G401.6 (cell line): ENCODE measurements around the gene TMEM223.
"Not testable (repeated sequence)": the region's sequence is repeated elsewhere in the genome, so short reads cannot be mapped to it uniquely, and the experiment has no call there.

Source experiments
- FAIRE-seq: peaks from 2 replicates; lab custom pipeline; 2012; peaks lifted over from hg19 to GRCh38; lab: Jason Lieb, UNC

The TMEM223 gene, protein sequence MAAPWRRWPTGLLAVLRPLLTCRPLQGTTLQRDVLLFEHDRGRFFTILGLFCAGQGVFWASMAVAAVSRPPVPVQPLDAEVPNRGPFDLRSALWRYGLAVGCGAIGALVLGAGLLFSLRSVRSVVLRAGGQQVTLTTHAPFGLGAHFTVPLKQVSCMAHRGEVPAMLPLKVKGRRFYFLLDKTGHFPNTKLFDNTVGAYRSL

DNA sequence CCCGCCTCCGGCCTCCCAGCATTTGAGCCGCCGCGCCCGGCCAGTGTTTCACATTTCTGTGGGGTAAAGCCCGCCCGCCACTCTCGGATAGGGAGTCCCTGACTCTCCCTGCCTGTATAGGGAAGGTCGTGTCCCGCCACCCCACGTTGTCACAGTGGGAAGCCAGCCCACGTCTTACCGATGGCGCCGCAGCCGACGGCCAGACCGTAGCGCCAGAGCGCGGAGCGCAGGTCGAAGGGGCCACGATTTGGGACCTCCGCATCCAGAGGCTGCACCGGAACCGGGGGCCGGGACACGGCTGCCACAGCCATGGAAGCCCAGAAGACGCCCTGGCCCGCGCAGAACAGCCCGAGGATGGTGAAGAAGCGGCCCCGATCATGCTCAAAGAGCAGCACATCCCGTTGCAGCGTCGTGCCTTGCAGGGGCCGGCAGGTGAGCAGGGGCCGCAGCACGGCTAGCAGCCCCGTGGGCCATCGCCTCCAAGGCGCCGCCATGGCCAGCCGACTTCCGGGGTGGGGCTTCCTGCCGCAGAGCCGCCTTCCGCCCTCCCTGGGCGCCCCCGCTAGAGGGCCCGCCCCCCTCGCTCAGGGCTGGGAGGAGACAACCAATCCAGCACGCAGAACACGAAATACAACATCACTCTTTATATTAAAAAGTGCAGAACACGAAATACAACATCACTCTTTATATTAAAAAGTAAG, at the start of gene TMEM223:
Gene TMEM223 (minus strand): TSS at position 506 of the 701 bp plus-strand sequence. CDS start 12 bp downstream, at position 494.
- peak; percentile 28 for FAIRE-seq

DNA sequence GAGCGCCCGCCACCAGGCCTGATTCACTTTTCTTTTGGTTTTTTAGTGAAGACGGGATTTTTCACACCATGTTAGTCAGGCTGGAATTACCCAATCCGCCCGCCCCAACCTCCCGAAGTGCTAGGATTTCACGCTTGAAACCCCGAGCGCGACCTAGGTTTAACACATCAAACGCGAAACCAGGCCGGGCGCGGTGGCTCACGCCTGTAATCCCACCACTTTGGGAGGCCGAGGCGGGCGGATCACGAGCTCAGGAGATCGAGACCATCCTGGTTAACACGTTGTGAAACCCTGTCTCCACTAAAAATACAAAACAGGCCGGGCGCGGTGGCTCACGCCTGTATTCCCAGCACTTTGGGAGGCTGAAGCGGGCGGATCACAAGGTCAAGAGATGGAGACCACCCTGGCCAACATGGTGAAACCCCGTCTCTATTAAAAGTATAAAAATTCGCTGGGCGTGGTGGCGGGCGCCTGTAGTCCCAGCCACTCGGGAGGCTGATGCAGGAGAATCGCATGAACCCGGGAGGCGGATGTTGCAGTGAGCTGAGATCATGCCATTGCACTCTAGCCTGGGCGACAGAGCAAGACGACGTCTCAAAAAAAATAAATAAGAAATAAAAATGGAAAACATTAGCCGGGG, 49.0 kb upstream of the TMEM223 start:
- FAIRE-seq, result not testable (repeated sequence)

DNA sequence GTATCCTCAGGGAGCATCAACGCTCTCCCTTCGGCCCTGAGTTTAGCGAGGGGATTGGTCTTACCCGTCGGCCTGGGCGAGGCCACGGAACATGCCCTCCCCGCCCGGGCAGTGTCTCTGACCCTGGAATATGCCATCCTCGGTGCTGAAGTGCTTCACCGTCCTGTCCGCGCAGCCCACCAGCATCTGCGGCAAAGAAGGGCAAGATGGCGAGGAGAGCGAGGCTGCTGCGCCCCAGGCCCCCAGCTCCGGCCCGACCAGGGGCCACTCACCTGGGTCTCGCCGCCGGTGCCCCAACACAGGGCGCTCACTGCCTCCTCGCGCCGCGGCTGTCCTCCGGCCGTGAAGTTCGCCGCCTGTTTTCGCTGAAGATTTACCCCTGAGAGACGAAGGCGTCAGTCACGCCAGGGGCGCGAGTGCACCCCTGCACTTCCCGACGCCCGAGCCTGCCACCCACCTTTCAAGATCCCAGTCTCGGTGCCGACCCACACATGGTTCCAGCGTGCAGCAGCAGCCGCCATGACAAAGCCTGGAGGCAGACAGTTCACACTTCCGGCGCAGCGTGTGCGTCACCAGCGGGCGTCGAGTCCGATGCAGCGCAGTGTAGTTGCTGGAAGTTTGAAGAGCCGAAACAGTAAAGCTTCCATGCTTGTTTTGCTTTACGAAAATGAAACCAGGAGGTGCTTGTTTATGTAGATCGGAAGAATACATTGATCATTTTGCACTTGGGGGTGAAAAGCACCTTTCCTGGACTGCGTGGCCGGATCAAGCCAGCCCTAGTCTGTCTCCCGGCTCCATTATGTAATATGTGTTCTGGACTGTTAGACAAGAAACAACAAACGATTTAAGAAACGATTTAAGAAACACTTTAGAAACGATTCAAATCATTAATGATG, 47.5 kb upstream of the TMEM223 start, which contains the start of gene WDR74:
Gene WDR74 (minus strand): TSS at position 541 of the 896 bp plus-strand sequence. CDS start 20 bp downstream, at position 521.
- FAIRE-seq, result peak; percentile 50

DNA sequence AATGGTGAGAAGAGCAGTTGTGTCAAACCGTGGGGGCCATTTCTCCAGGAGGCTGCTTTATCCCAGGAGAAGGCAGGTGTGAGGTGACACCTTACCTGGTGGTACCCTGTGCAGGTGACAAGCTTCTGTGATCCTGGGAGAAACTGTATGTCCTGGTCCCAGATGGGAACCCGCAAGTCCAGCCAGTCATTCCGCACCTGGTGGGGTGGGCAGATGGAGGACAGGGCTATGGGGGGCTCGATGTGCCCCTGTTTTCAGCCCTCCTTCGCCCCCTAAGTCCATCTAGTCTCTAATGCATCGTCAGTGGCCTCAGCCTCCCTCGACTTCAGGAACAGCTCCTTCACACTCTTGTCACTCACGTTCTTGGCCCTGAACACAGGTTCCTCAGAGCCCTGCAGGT, 43.5 kb upstream of the TMEM223 start:
- FAIRE-seq, result no peak

DNA sequence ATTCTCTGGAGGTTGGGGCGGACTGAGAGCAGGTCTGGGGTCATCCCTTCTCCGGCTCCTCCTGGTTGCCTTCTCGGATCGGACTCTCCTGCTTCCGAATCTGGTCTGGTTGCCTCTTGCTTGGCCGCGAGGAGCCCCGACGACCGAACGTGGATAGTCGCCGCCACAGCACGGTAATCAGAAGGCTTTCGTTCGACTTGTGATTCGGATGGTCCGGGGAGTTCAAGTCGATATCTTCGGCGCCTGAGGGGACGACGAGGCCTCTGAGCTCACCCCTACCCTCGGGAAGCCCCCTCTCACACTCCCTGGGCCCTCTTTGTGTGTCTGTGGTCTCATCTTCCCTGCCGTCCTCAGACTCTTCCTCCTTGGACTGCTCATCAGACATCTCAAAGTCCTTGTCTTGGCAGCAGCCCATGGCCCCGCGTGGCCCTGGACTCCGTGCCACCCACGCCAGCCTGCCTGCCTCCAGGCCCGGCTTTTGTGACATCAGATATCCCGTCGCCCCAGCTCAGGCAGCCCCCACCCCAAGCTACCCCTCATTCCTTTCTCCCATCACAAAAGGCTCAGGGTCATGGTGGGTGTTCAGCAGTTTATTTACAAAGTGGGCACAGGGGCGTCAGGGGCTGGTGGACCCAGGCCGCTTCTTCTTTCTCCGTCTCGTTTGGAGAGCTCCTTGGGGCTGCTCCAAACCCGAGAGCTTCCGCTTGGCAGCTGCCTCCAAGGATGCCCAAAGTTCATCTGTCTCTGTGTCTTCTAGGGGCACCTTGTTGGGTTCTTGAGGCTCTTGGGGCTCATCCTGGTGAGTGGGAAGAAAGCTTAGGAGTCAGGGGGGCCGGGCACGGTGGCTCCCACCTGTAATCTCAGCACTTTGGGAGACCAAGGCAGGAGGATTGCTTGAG, 40.8 kb upstream of the TMEM223 start, which contains the start of gene TEX54:
Gene TEX54 (minus strand): TSS at position 506 of the 899 bp plus-strand sequence.
- FAIRE-seq, result no peak

DNA sequence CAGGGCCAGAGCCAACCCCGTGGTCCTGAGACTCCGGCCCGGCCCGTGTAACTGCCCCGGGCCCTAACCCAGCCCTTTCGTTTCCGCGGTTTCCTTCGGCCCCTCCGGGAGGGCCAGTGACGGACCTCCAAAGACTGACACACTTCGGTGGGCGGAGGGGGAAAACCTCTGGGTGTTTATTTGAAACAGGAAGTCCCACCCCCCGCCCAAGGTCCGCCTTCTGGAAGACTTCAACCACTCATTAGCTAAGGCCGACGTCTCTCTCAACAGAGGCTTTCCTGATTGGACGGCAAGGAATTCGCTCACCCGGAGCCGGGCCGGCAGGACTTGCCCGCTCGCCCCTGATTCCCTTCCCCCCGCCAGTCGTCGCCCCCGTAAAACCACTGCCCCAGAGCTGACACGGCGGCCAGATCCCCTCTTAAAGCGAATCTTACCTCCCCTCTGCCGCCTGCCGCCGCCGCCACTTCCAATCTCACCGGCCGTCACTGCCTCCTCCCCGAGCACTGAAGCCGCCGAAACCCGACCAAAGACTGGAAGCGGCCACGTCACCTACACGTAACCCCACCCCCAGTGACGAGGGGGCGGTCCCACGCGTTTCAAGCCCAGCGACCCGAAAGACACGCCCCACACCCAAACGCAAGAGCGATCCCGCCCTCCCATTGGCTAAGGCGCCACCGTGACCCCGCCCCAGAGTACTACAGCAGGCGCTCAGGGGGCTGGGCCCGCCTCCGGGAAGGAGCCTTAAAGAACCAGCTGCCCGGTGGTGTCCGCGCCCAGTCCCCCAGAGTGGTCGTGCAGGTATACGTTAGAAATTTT, 39.9 kb upstream of the TMEM223 start, which contains the start of gene STX5:
Gene STX5 (minus strand): TSS at position 532 of the 816 bp plus-strand sequence. CDS start 808 bp downstream, outside the sequence.
- FAIRE-seq, result peak; percentile 95

DNA sequence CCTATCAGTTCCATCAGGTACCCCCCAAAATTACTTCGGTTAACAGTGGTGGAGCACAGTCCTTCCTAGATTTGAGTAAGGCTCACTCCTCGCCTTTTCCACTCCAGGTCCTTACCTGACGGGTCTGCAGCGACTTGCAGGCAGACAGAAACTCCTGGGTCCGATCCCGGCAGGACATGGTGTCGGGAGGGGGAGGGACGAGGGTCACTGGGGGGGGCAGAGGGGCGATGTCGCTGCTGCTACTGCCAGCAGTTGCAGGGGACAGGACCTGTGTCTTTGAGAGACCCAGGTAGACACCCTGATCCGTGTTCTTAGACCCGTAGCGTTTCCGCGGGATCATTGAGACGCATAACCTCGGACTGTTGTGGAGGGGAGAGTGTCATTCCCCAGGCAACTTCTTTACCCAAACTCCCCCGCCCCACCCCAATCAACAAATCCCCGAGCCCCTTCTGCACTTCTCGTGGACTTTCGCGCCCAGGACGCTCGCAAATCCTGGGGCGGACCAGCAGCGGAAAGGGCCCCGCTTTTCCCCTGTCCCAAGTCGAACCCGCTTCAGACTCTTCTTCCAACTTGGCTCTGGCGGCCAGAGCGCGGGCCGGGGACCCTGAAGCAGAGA, 39.2 kb upstream of the TMEM223 start:
- FAIRE-seq, result no peak

DNA sequence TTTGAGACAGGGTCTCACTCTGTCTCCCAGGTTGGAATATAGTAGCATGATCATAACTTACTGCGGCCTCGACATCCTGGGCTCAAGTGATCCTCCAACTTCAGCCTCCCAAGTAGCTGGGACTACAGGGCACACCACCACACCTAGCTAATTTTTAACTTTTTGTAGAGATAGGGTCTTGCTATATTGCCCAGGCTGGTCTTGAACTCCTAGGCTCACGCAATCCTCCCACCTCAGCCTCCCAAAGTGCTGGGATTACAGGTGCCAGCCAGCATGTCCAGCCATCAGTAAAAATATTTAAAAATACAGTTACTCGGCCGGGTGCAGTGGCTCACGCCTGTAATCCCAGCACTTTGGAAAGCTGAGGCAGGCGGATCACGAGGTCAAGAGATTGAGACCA, 36.3 kb upstream of the TMEM223 start:
- FAIRE-seq, result not testable (repeated sequence)

DNA sequence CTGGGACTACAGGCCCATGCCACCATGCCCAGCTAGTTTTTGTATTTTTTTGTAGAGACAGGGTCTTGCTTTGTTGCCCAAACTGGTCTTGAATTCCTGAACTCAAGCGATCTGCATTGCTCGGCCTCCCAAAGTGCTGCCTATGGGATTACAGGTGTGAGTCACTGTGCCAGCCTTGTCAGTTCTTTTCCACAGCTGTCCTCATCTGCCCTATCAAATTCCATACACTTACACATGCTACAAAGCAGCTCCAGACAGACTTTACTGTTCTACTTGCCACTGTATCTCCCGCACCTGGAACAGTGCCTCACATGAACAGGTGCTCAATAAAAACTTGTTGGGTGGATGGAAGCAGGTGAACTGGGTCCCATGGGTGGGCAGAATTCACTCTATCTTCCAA, 31.9 kb upstream of the TMEM223 start:
- FAIRE-seq, result no peak

DNA sequence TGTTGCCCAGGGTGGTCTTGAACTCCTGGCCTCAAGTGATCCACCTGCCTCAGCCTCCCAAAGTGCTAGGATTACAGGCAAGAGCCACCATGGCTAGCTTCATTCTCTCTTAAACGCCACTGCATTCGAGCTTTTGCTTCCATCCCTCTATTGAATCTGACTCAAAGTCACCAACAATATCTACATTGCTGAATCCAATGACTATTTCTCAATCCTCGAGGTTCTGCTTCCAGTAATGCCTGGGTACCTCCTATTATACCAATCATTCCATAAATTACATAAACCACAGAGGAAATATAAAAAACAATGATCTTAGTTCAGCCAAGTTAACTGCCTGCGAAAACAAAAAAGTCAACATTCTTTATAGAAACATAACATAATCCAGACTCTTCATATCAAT, 25.3 kb upstream of the TMEM223 start:
- no peak for FAIRE-seq

DNA sequence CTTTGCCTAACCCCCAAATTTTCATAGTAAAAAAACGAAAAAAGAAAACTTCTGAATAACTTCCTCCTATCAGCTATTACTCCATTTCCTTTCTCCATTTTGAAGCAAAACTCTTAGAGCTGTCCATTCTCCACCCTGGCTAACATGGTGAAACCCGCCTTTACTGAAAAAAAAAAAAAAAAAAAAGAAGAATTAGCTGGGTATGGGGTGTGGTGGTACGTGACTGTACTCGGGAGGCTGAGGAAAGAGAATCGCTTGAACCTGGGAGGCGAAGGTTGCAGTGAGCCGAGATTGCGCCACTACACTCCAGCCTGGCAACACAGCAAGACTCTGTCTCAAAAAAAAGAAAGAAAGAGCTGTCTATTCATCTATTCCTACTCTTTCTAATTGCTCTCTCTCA, 24.8 kb upstream of the TMEM223 start:
- no peak for FAIRE-seq

DNA sequence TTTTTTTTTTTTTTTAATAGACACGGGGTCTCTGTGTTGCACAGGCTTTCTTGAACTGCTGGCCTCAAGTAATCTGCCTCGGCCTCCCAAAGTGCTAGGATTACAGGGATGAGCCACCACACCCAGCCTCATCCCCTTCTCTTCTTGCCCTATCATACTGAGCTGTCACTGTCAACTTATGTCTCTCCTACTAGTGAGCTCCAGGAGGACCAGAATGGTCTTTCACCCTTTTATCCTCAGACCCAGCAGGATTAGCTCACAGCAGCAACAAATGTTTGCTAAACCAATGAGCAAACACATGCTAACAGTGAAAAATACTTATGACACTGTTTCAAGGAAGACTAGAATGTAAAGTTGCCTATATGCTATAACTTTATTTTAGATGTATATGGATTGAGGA, 19.9 kb upstream of the TMEM223 start:
- no peak for FAIRE-seq

DNA sequence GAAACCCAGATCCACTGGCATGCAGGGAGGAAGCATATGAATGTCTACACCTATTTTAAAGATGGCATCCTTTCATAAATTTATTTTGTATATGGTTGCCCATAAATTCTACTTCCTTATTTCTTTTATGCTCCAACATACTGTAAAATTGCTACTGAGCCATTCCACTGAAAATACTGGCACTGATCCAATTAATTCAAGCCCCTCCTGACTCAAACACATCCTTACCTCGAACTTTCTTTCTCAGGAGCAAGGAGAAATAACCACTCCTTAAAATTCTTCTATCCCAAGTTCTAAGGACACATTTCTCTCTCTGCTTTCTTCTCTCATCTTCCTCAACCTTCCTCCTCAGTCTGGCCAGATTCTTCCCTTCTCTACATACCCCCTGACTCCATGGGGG, 18.9 kb upstream of the TMEM223 start:
- no peak for FAIRE-seq

DNA sequence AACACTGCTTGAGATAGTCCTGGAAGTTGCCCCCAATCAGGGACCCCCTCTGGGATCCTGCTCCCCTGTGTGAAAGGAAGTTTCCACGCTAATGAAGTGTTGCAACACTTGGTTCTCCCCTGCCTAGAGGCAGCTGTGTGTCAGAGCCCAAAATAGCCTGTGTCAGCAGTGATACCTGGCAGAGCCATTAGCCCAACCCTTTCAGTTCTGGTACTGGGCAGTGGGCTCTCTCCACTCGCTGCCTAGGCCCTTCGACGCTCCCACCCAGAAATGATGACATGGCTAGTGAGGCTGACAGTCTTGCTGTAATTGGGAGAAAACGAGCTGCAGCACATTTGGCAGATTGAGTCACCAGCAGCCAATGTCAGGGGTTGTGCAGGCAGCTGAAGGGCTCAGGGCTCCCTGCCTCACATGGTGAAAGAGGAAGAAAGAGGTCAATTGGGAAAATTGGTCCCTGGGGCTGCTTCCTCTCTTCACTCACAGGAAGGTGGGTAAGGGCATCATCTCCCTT, 14.9 kb upstream of the TMEM223 start:
- no peak for FAIRE-seq

DNA sequence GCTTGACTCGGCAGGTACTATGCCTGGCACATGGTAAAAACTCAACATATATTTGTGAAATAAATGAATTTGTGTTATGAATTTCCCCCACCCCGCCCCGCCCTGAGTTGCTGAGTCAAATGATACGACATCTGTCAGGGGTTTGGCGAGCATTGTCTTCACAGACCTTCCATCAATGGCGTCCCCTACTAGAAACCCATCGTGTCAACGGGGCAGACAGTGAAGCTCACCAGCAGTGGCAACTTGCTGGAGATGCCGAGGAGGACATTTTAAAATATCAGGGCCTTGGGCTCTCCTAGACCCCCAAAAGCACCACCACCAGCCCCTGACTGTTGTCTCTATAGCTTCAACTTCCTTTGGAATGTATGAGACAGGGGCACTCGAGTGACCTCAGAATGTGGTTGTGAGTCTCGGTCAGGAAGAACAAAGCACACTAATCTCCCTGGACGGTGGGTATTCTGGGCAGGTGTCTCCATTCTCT, 14.2 kb upstream of the TMEM223 start:
- FAIRE-seq, result no peak

DNA sequence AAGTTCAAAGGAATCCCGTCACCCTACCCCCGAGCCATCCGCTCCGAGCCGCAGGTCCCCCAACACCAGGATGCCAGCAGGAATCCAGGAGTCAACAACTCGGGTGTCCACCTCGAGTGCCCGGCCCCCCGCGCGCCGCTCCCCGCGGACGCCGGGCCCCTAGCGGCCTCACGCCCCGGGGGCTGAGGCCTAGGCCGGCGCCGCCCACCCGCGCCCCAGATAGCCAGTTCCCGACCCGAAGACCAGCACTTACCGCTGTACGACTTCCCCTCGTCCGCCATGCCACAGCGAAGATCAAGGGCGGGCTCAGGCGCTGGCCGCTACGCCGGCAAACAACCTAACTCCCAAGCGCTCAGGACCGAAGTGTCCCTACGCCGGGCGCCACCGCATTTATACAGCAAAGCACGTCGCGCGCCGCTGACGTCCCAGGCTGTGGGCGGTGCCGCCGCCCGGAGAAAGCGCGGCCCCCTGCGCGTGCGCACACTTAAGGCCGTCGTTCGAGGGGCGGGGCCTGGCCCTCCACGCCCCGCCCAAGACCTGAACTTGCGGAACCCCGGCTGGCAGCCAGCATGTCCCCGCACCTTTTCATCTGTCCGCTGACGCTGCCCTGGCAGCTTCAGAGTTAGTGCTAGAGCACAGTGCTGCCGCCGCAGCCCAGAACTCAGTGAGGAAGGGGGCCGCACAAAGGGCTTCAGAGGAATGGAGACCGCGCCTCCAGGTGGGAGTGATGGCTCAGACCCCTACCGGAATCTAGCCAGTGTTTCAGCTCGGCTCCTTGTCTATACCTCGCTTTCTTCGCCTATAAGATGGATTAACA, 13.5 kb upstream of the TMEM223 start, which contains the start of gene NXF1:
Gene NXF1 (minus strand): TSS at position 365 of the 817 bp plus-strand sequence. CDS start 84 bp downstream, at position 281.
- peak; percentile 84 for FAIRE-seq

DNA sequence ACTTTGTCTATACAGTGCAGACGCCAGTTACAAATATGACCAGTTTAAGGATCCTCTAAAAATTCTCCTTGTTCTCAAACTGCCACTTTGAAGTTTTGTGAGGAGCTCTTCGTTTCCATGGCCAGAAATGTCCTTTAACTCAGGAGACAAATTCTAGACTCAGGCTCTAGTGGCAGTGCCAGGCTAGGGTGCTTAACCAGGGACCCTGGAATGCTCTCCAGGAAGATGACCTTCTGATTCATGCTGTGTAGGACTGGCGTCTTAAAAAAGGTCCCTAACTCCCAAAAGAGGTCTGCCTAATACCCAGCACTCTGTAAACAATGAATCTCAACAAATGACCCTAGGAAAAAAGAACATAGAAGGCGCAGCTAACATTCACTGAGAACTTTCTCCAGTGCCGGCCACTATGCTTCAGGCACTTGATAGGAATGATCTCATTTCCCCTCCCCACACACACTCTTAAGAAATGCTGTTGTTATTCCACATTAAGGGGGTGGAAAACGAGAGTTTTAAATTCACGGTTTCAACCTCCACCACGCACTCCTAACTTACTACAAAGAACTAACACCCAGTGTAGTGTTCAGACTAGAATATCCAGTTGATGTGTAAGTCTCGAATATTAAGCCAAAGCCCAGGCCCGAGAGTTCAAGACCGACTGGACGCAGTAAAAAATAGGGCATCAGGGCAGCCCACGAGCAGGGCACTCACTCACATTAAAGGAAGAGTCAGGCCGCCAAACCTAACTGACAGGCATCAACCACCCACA, 12.7 kb upstream of the TMEM223 start:
- FAIRE-seq, result no peak
